Spleen (tissue), 11 donors: ENCODE data around the gene C12orf60. TPM values are rescaled to one million over a fixed set of nuclear protein-coding genes. Genes with fewer than 3 reads are reported as not detected.

Experiments
- DNase-seq: peaks from one replicate; pipeline ENCODE4 v3.0.0-alpha.2; 2020
- H3K27ac ChIP-seq, 8 donors: fragments of 200-600 bp; sonication (generic) in 7 of 8; 1 replicate in 4 of 8; 2 replicates in 4 of 8; pipeline versions ENCODE4 v1.5.0 to v1.8.0; 2016 to 2021; ENCODE audit warnings: inconsistent platforms in 4 of 8, mild to moderate bottlenecking in 4 of 8, moderate library complexity in 1 of 8
- H3K27me3 ChIP-seq, 7 donors: fragments of 200-600 bp; sonication (generic) in 6 of 7; replicated peaks in 1 of 7; 1 replicate in 4 of 7; 2 replicates in 3 of 7; pipeline versions ENCODE4 v1.5.0 to v1.8.0; 2016 to 2021; ENCODE audit warnings: inconsistent platforms in 3 of 7, mild to moderate bottlenecking in 1 of 7
- H3K36me3 ChIP-seq, 6 donors: fragments of 200-600 bp; sonication (generic) in 5 of 6; 1 replicate in 4 of 6; 2 replicates in 2 of 6; pipeline versions ENCODE4 v1.5.0 to v1.8.0; 2016 to 2021; ENCODE audit warnings: inconsistent platforms in 2 of 6
- H3K4me1 ChIP-seq, 6 donors: fragments of 200-600 bp; sonication (generic) in 5 of 6; 1 replicate in 3 of 6; 2 replicates in 3 of 6; pipeline versions ENCODE4 v1.5.0 to v1.8.0; 2016 to 2021; ENCODE audit warnings: inconsistent platforms in 3 of 6
- H3K4me3 ChIP-seq, 8 donors: fragments of 200-600 bp; sonication (generic) in 7 of 8; 1 replicate in 4 of 8; 2 replicates in 4 of 8; pipeline versions ENCODE4 v1.5.0 to v1.8.0; 2016 to 2021; ENCODE audit warnings: inconsistent platforms in 4 of 8, mild to moderate bottlenecking in 4 of 8, moderate library complexity in 2 of 8
- H3K9me3 ChIP-seq, 8 donors: fragments of 200-600 bp; sonication (generic) in 7 of 8; 1 replicate in 4 of 8; 2 replicates in 4 of 8; pipeline versions ENCODE4 v1.5.0 to v1.8.0; 2016 to 2021; ENCODE audit warnings: inconsistent platforms in 4 of 8
- POLR2A ChIP-seq, 3 donors: fragments of 450-650 bp; IDR thresholded peaks; one replicate each; pipeline ENCODE4 v1.5.1; 2017; ENCODE audit warnings: antibody characterized with exemption in 3 of 3, mild to moderate bottlenecking in 1 of 3
- POLR2AphosphoS5 ChIP-seq, 3 donors: sonication (generic); formaldehyde crosslinking; IDR thresholded peaks; one replicate each; pipeline ENCODE4 v1.5.1; 2017; ENCODE audit warnings: antibody characterized with exemption in 3 of 3
- WGBS, 5 donors: extraction: QIAGEN DNeasy Blood & Tissue Kit in 3 of 5; methylation state at CpG; one replicate each; pipeline versions ENCODE4 v1.1.5 to v1.1.7; 2013 to 2018; 5-methylcytosine and 5-hydroxymethylcytosine counted together
- intact Hi-C: fragments of 100-400 bp; cut with DNase I; formaldehyde crosslinking; loops from one replicate; pipeline ENCODE4 v1.15.0; 2023; ENCODE audit warnings: low total_unique reads
- polyA plus RNA-seq, 3 donors: library from polyadenylated mRNA; stranded (reverse); fragments of 200-250 nt; gene quantifications; one replicate each; pipeline ENCODE4 v1.2.1, GENCODE V29; 2013
- total RNA-seq, 7 donors: library from RNA; depleted of rRNA in 3 of 7; stranded (reverse); fragments of >200 nt in 3 of 7; fragmentation: NEBNext Ultra II Directional in 4 of 7; extraction: Animal tissue kit (Norgen Biotek cat#: 25700) in 4 of 7; gene quantifications; one replicate each; pipeline versions ENCODE4 v1.1.0 to v1.2.1, GENCODE V29; 2016 to 2021
- TF ChIP-seq, protein P1 (sequence below), 11 experiments: fragments of 200-600 bp in 7 of 11; fragments of 450-650 bp in 4 of 11; sonication (generic) in 4 of 11; IDR thresholded peaks in 8 of 11; conservative IDR thresholded peaks in 3 of 11; 1 replicate in 7 of 11; 2 replicates in 4 of 11; pipeline versions ENCODE4 v1.4.0 to v1.8.0; 2016 to 2021; ENCODE audit warnings: antibody characterized with exemption in 11 of 11, inconsistent platforms in 4 of 11, mild to moderate bottlenecking in 1 of 11
- donor health status: healthy with polysubstance abuse.
- donor health status: DM: no; HTN: no; CAD: no; lungs with moderate emphysema.
- donor health status: DM: no; HTN: no; CAD: no.
- donor health status: Bipolar disorder and iron deficiency.
- donor health status: healthy.
- donor health status: DM: no; HTN: no; CAD: no.
- donor health status: DM: yes; HTN: yes; CAD: no.

C12orf60 gene
- total and polyA plus RNA-seq, 10 donors = 0.51 to 2.2 (median 1.1) TPM

GRCh38 chr12:14849661-14850060 is 46.2 kb downstream of the C12orf60 start:
- Histone ChIP-seq H3K4me3 (no peak overlapping the region), H3K9me3 (no peaks in the 10 kb centered on the region), H3K4me1 (peaks cover 5 to 28% (median 12%) of the 10 kb centered on the region in 6 donors), H3K27ac (no peak overlapping the region), H3K27me3 (no peaks in the 10 kb centered on the region), H3K36me3 (no peaks in the 10 kb centered on the region)
- WGBS, 5 donors = 75 to 93% (median 90%) methylated on average over 2 of the region's 2 CpGs
- TF ChIP-seq POLR2AphosphoS5 (IDR thresholded peaks at IDR 0.05) (no peak), POLR2A (IDR thresholded peaks at IDR 0.05) (no peak)
- TF ChIP-seq, protein P1, sequence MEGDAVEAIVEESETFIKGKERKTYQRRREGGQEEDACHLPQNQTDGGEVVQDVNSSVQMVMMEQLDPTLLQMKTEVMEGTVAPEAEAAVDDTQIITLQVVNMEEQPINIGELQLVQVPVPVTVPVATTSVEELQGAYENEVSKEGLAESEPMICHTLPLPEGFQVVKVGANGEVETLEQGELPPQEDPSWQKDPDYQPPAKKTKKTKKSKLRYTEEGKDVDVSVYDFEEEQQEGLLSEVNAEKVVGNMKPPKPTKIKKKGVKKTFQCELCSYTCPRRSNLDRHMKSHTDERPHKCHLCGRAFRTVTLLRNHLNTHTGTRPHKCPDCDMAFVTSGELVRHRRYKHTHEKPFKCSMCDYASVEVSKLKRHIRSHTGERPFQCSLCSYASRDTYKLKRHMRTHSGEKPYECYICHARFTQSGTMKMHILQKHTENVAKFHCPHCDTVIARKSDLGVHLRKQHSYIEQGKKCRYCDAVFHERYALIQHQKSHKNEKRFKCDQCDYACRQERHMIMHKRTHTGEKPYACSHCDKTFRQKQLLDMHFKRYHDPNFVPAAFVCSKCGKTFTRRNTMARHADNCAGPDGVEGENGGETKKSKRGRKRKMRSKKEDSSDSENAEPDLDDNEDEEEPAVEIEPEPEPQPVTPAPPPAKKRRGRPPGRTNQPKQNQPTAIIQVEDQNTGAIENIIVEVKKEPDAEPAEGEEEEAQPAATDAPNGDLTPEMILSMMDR (IDR thresholded peaks at IDR 0.05 in 8 of 11, conservative IDR thresholded peaks at IDR 0.05 in 3 of 11) = no peak
- DNase-seq = no peak
- intact Hi-C loops = no loop called here

DNA sequence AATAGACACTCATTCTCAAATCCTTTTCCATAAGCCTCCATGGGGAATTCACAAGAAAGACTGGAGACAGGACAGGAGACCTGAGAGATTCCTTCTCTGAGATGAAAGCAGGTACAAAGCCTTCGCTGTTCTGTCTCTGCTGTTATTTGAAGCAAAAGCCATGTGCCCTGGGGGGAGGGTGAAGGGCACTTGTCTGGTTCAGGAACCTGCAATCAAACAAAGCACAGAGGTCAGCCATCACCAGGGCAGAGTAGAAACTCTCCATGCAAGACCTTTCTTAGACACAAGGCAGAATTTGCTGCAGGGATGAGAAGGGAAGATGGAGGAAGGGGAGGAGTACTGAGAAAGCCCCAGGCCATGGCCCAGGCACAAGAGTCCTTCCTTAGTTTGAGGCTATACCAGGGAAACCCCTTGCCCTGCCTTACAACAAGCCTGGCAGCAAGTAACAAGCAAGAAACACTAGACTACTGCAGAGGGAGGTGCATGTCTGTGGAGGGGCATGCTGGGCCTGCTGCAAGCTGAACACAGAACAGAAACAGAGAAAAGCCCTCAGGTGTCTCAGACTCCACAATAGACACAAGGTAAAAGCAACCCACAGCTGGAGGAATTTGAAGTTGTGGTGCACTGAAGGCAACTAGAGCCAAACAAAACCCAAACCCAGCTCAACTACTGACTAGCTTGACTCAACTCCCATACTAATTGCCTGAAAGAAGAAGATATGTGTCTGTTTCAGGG is 47.6 kb downstream of the C12orf60 start:
- Histone ChIP-seq H3K9me3 (peaks cover 0 to under 1% (median 0%) of the 10 kb centered on the region in 8 donors), H3K4me1 (peaks cover 0 to 14% (median 7%) of the 10 kb centered on the region in 6 donors), H3K4me3 (no peak overlapping the region), H3K27me3 (no peaks in the 10 kb centered on the region), H3K36me3 (no peaks in the 10 kb centered on the region), H3K27ac (no peak overlapping the region)
- intact Hi-C loops = no loop called here
- DNase-seq = no peak
- 0 to 96% (median 50%) methylated on average over 1 of the region's 1 CpG for WGBS, 5 donors
- TF ChIP-seq POLR2AphosphoS5 (IDR thresholded peaks at IDR 0.05) (no peak), POLR2A (IDR thresholded peaks at IDR 0.05) (no peak)
- TF ChIP-seq, protein P1 (IDR thresholded peaks at IDR 0.05 in 8 of 11, conservative IDR thresholded peaks at IDR 0.05 in 3 of 11) = no peak

- peaks cover 0 to 8% (median 0%) of the 10 kb centered on the region in 8 donors for H3K9me3 ChIP-seq
- no peak for TF ChIP-seq POLR2A (IDR thresholded peaks at IDR 0.05)
- TF ChIP-seq POLR2AphosphoS5 (IDR thresholded peaks at IDR 0.05) = no peak
- TF ChIP-seq, protein P1 (IDR thresholded peaks at IDR 0.05 in 8 of 11, conservative IDR thresholded peaks at IDR 0.05 in 3 of 11) = no peak
- H3K27me3 ChIP-seq = no peaks in the 10 kb centered on the region
- DNase-seq = no peak
- no peak overlapping the region for H3K4me3 ChIP-seq
- intact Hi-C loops = no loop called here
- no peak overlapping the region for H3K27ac ChIP-seq
- no peaks in the 10 kb centered on the region for H3K36me3 ChIP-seq
- no peaks in the 10 kb centered on the region for H3K4me1 ChIP-seq
These were observed 49.4 kb downstream of the C12orf60 start for GRCh38 chr12:14852880-14853279.

GRCh38 chr12:14853961-14854360 is 50.5 kb downstream of the C12orf60 start:
- peaks cover 0 to 8% (median 2%) of the 10 kb centered on the region in 8 donors for H3K9me3 ChIP-seq
- H3K4me1 ChIP-seq = no peaks in the 10 kb centered on the region
- WGBS, 5 donors = 68 to 87% (median 84%) methylated on average over 3 of the region's 3 CpGs
- intact Hi-C loops = no loop called here
- H3K27ac ChIP-seq = no peak overlapping the region
- DNase-seq = no peak
- H3K27me3 ChIP-seq = no peaks in the 10 kb centered on the region
- TF ChIP-seq POLR2AphosphoS5 (IDR thresholded peaks at IDR 0.05) = no peak
- TF ChIP-seq, protein P1 (IDR thresholded peaks at IDR 0.05 in 8 of 11, conservative IDR thresholded peaks at IDR 0.05 in 3 of 11) = no peak
- H3K4me3 ChIP-seq = no peak overlapping the region
- H3K36me3 ChIP-seq = no peaks in the 10 kb centered on the region
